ENCODE results near the gene EVI5. TPM values are rescaled to one million over a fixed set of nuclear protein-coding genes. Genes with fewer than 3 reads are reported as not detected.

Gene EVI5
- total and polyA plus RNA-seq, 10 of the 15 experiments (the other 5 are each of a cell fraction or from before 2014, with no cell fraction given), result 0.27 to 6.8 (median 1.7) TPM

DNA sequence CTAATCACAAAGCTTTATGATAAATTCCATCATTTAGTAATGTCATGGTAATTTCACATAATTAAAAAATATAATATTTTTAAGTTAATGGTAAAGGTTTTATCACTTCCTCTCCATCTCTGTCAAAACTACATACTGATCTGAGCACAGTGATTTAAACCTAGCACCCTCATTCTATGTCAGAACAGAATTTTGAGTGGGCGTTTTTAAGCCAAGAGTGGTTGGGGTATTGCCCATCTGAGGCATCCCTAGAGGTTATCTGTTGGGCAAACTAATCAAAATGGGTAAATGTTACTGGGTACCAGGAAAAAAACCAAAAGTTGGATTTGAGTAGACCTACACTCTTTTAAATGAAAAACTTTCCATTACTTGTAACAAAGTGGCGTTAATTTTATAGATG, 197.5 kb downstream of the EVI5 start (continued):
- TF ChIP-seq, protein P1, sequence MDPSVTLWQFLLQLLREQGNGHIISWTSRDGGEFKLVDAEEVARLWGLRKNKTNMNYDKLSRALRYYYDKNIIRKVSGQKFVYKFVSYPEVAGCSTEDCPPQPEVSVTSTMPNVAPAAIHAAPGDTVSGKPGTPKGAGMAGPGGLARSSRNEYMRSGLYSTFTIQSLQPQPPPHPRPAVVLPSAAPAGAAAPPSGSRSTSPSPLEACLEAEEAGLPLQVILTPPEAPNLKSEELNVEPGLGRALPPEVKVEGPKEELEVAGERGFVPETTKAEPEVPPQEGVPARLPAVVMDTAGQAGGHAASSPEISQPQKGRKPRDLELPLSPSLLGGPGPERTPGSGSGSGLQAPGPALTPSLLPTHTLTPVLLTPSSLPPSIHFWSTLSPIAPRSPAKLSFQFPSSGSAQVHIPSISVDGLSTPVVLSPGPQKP (IDR thresholded peaks at IDR 0.05; ENCODE audit: low read depth, low read length), result no peak
- TF ChIP-seq KAT2A (conservative IDR thresholded peaks at IDR 0.05; ENCODE audit: control insufficient read depth, low read depth, low read length), result no peak
- TF ChIP-seq, protein P2, sequence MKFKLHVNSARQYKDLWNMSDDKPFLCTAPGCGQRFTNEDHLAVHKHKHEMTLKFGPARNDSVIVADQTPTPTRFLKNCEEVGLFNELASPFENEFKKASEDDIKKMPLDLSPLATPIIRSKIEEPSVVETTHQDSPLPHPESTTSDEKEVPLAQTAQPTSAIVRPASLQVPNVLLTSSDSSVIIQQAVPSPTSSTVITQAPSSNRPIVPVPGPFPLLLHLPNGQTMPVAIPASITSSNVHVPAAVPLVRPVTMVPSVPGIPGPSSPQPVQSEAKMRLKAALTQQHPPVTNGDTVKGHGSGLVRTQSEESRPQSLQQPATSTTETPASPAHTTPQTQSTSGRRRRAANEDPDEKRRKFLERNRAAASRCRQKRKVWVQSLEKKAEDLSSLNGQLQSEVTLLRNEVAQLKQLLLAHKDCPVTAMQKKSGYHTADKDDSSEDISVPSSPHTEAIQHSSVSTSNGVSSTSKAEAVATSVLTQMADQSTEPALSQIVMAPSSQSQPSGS (IDR thresholded peaks at IDR 0.05; ENCODE audit: low read length), result peak; percentile 82; the same call in 1 of the 2 replicates
- TF ChIP-seq SUZ12 (IDR thresholded peaks at IDR 0.05; ENCODE audit: unreplicated experiment), result no peak
- TF ChIP-seq NR2C1 (IDR thresholded peaks at IDR 0.05), result no peak
- TF ChIP-seq POLR2AphosphoS2 (IDR thresholded peaks at IDR 0.05; ENCODE audit: low read depth, low read length), result no peak
- TF ChIP-seq NBN (IDR thresholded peaks at IDR 0.05), result 0 out of 2 replicates have a peak, but pooled peaks have one; percentile 18
- TF ChIP-seq NFXL1 (IDR thresholded peaks at IDR 0.05; ENCODE audit: borderline replicate concordance), result no peak
- TF ChIP-seq, protein P3, sequence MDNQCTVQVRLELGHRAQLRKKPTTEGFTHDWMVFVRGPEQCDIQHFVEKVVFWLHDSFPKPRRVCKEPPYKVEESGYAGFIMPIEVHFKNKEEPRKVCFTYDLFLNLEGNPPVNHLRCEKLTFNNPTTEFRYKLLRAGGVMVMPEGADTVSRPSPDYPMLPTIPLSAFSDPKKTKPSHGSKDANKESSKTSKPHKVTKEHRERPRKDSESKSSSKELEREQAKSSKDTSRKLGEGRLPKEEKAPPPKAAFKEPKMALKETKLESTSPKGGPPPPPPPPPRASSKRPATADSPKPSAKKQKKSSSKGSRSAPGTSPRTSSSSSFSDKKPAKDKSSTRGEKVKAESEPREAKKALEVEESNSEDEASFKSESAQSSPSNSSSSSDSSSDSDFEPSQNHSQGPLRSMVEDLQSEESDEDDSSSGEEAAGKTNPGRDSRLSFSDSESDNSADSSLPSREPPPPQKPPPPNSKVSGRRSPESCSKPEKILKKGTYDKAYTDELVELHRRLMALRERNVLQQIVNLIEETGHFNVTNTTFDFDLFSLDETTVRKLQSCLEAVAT (IDR thresholded peaks at IDR 0.05), result 0 out of 2 replicates have a peak, but pooled peaks have one; percentile 24
- TF ChIP-seq, protein P4, sequence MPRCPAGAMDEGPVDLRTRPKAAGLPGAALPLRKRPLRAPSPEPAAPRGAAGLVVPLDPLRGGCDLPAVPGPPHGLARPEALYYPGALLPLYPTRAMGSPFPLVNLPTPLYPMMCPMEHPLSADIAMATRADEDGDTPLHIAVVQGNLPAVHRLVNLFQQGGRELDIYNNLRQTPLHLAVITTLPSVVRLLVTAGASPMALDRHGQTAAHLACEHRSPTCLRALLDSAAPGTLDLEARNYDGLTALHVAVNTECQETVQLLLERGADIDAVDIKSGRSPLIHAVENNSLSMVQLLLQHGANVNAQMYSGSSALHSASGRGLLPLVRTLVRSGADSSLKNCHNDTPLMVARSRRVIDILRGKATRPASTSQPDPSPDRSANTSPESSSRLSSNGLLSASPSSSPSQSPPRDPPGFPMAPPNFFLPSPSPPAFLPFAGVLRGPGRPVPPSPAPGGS (IDR thresholded peaks at IDR 0.05; ENCODE audit: borderline replicate concordance, insufficient read depth, low read depth, low read length, poor library complexity, severe bottlenecking), result peak; percentile 85
- TF ChIP-seq NFYA (IDR thresholded peaks at IDR 0.05; ENCODE audit: borderline replicate concordance, low read depth, low read length), result no peak
- no peak for TF ChIP-seq FOXK2 (IDR thresholded peaks at IDR 0.05)
